ENCODE results near the gene TBC1D22B.
A peak's percentile ranks its signal among the peaks of the same experiment; 100 is the strongest.

Gene TBC1D22B

GRCh38 chr6:37239950-37240713 is 17.4 kb upstream of the TBC1D22B start:
- Histone ChIP-seq H3K9me2 (replicated peaks; ENCODE audit: control insufficient read depth, low read length) (no peaks in the 10 kb centered on the region), H3K4me3 (ENCODE audit: low read length) (no peak overlapping the region), H3K4me1 (ENCODE audit: control insufficient read depth, low read length) (peaks cover 11% of the 10 kb centered on the region), H3F3A (ENCODE audit: control insufficient read depth, insufficient read depth) (peaks cover 3% of the 10 kb centered on the region; the same call in 1 of the 2 replicates), H3K79me2 (ENCODE audit: control insufficient read depth, low read length) (no peaks in the 10 kb centered on the region), H3K27me3 (ENCODE audit: control insufficient read depth, low read length) (no peaks in the 10 kb centered on the region), H3K36me3 (ENCODE audit: control insufficient read depth, low read length) (no peaks in the 10 kb centered on the region), H3K4me2 (ENCODE audit: low read length) (peak overlapping the region; percentile 44), H3K27ac (ENCODE audit: low read depth, low read length) (no peak overlapping the region), H3K9me3 (ENCODE audit: control insufficient read depth, insufficient read depth, low read length) (no peaks in the 10 kb centered on the region), H4K20me1 (ENCODE audit: control insufficient read depth, insufficient read depth, low read depth, low read length) (no peaks in the 10 kb centered on the region)
- no peak for TF ChIP-seq EZH2phosphoT487 (IDR thresholded peaks at IDR 0.05; ENCODE audit: borderline replicate concordance, low read length)
- no peak for TF ChIP-seq CTCF (IDR thresholded peaks at IDR 0.05; ENCODE audit: low read depth, low read length, poor library complexity, severe bottlenecking)

- Histone ChIP-seq H3K27me3 (ENCODE audit: control insufficient read depth, low read length) (no peaks in the 10 kb centered on the region), H3K79me2 (ENCODE audit: control insufficient read depth, low read length) (no peaks in the 10 kb centered on the region), H3F3A (ENCODE audit: control insufficient read depth, insufficient read depth) (peaks cover 3% of the 10 kb centered on the region; the same call in 1 of the 2 replicates), H3K4me1 (ENCODE audit: control insufficient read depth, low read length) (peaks cover 11% of the 10 kb centered on the region), H3K9me2 (replicated peaks; ENCODE audit: control insufficient read depth, low read length) (no peaks in the 10 kb centered on the region), H3K9me3 (ENCODE audit: control insufficient read depth, insufficient read depth, low read length) (no peaks in the 10 kb centered on the region), H3K27ac (ENCODE audit: low read depth, low read length) (no peak overlapping the region), H4K20me1 (ENCODE audit: control insufficient read depth, insufficient read depth, low read depth, low read length) (no peaks in the 10 kb centered on the region), H3K36me3 (ENCODE audit: control insufficient read depth, low read length) (no peaks in the 10 kb centered on the region), H3K4me3 (ENCODE audit: low read length) (no peak overlapping the region), H3K4me2 (ENCODE audit: low read length) (no peak overlapping the region)
- TF ChIP-seq EZH2phosphoT487 (IDR thresholded peaks at IDR 0.05; ENCODE audit: borderline replicate concordance, low read length) (no peak), CTCF (IDR thresholded peaks at IDR 0.05; ENCODE audit: low read depth, low read length, poor library complexity, severe bottlenecking) (no peak)
These were observed 16.4 kb upstream of the TBC1D22B start for GRCh38 chr6:37241131-37241530.

- Histone ChIP-seq H3K9me3 (ENCODE audit: control insufficient read depth, insufficient read depth, low read length) (no peaks in the 10 kb centered on the region), H3K79me2 (ENCODE audit: control insufficient read depth, low read length) (no peaks in the 10 kb centered on the region), H3K27ac (ENCODE audit: low read depth, low read length) (no peak overlapping the region), H3K27me3 (ENCODE audit: control insufficient read depth, low read length) (no peaks in the 10 kb centered on the region), H3F3A (ENCODE audit: control insufficient read depth, insufficient read depth) (peaks cover 3% of the 10 kb centered on the region; the same call in 1 of the 2 replicates), H3K4me2 (ENCODE audit: low read length) (no peak overlapping the region), H3K4me1 (ENCODE audit: control insufficient read depth, low read length) (peaks cover 11% of the 10 kb centered on the region), H3K9me2 (replicated peaks; ENCODE audit: control insufficient read depth, low read length) (no peaks in the 10 kb centered on the region), H3K36me3 (ENCODE audit: control insufficient read depth, low read length) (no peaks in the 10 kb centered on the region), H3K4me3 (ENCODE audit: low read length) (no peak overlapping the region), H4K20me1 (ENCODE audit: control insufficient read depth, insufficient read depth, low read depth, low read length) (no peaks in the 10 kb centered on the region)
- no peak for TF ChIP-seq EZH2phosphoT487 (IDR thresholded peaks at IDR 0.05; ENCODE audit: borderline replicate concordance, low read length)
- TF ChIP-seq CTCF (IDR thresholded peaks at IDR 0.05; ENCODE audit: low read depth, low read length, poor library complexity, severe bottlenecking) = no peak
These were observed 15.7 kb upstream of the TBC1D22B start for GRCh38 chr6:37241775-37242428.

All from DOHH2 (cell line).